Neutrophil (primary cell): ENCODE results near the gene GPHB5.

Experiments
- H3K27ac ChIP-seq: fragments of 200-600 bp; sonication (generic); 2 replicates; pipeline ENCODE4 v1.5.1; 2016; ENCODE audit warnings: mild to moderate bottlenecking, moderate library complexity
- H3K27me3 ChIP-seq: fragments of 200-600 bp; sonication (generic); 2 replicates; pipeline ENCODE4 v1.6.0; 2016; ENCODE audit warnings: mild to moderate bottlenecking
- H3K36me3 ChIP-seq: fragments of 200-600 bp; sonication (generic); 2 replicates; pipeline ENCODE4 v1.5.1; 2017
- H3K4me1 ChIP-seq, 2 experiments: fragments of 200-600 bp in 1 of 2; sonication (generic) in 1 of 2; 1 replicate in 1 of 2; 2 replicates in 1 of 2; pipeline versions ENCODE4 v1.5.1 to v1.6.1; 2013 to 2016; ENCODE audit warnings: low read depth in 1 of 2, low read length in 1 of 2, mild to moderate bottlenecking in 1 of 2, moderate library complexity in 1 of 2; ENCODE audit not compliant: control insufficient read depth in 1 of 2, insufficient read depth in 1 of 2
- H3K4me3 ChIP-seq, 2 experiments: fragments of 200-600 bp in 1 of 2; sonication (generic) in 1 of 2; 1 replicate in 1 of 2; 2 replicates in 1 of 2; pipeline ENCODE4 v1.5.1; 2013 to 2016; ENCODE audit warnings: low read depth in 1 of 2, low read length in 1 of 2, mild to moderate bottlenecking in 1 of 2, moderate library complexity in 1 of 2
- H3K9me3 ChIP-seq: fragments of 200-600 bp; sonication (generic); 2 replicates; pipeline ENCODE4 v1.5.1; 2016
- CTCF ChIP-seq: fragments of 200-600 bp; sonication (generic); IDR thresholded peaks from 2 replicates; pipeline ENCODE4 v1.5.1; 2016; ENCODE audit warnings: antibody characterized with exemption

Gene GPHB5

GRCh38 chr14:63276016-63276415 lies 42.7 kb downstream of the GPHB5 start:
- Histone ChIP-seq H3K36me3 (no peaks in the 10 kb centered on the region), H3K4me3 (no peak overlapping the region), H3K9me3 (no peaks in the 10 kb centered on the region)

GRCh38 chr14:63275611-63276010 lies 43.1 kb downstream of the GPHB5 start:
- Histone ChIP-seq H3K27ac (no peak overlapping the region), H3K4me1 (no peaks in the 10 kb centered on the region), H3K36me3 (no peaks in the 10 kb centered on the region), H3K4me3 (no peak overlapping the region), H3K27me3 (peaks cover 9% of the 10 kb centered on the region), H3K9me3 (no peaks in the 10 kb centered on the region)
- no peak for TF ChIP-seq CTCF

More at GRCh38 chr14:63276016-63276415, 42.7 kb downstream of the GPHB5 start:
- Histone ChIP-seq H3K4me1 (no peaks in the 10 kb centered on the region), H3K27ac (no peak overlapping the region), H3K27me3 (peaks cover 13% of the 10 kb centered on the region)
- TF ChIP-seq CTCF: no peak

- no peak for TF ChIP-seq CTCF
- no peaks in the 10 kb centered on the region for H3K36me3 ChIP-seq
- no peak overlapping the region for H3K27ac ChIP-seq
- H3K4me3 ChIP-seq: no peak overlapping the region
- no peaks in the 10 kb centered on the region for H3K27me3 ChIP-seq
- no peaks in the 10 kb centered on the region for H3K9me3 ChIP-seq
- H3K4me1 ChIP-seq: no peaks in the 10 kb centered on the region
Measured at GRCh38 chr14:63273717-63274655, 44.7 kb downstream of the GPHB5 start.

GRCh38 chr14:63273129-63273528 lies 45.6 kb downstream of the GPHB5 start:
- TF ChIP-seq CTCF: no peak
- Histone ChIP-seq H3K9me3 (no peaks in the 10 kb centered on the region), H3K27me3 (no peaks in the 10 kb centered on the region), H3K4me1 (no peaks in the 10 kb centered on the region), H3K4me3 (no peak overlapping the region), H3K36me3 (no peaks in the 10 kb centered on the region), H3K27ac (no peak overlapping the region)

GRCh38 chr14:63269561-63270225 lies 49.0 kb downstream of the GPHB5 start:
- Histone ChIP-seq H3K4me3 (no peak overlapping the region), H3K27ac (no peak overlapping the region), H3K9me3 (no peaks in the 10 kb centered on the region), H3K36me3 (no peaks in the 10 kb centered on the region), H3K4me1 (no peaks in the 10 kb centered on the region), H3K27me3 (no peaks in the 10 kb centered on the region)
- no peak for TF ChIP-seq CTCF
